AG08396 (cell line): ENCODE data around the gene PLCB3.

Source experiments
- DNase-seq: peaks from one replicate; pipeline ENCODE4 v3.0.0; 2012; ENCODE audit warnings: low spot score, mixed read lengths

Gene PLCB3

DNA sequence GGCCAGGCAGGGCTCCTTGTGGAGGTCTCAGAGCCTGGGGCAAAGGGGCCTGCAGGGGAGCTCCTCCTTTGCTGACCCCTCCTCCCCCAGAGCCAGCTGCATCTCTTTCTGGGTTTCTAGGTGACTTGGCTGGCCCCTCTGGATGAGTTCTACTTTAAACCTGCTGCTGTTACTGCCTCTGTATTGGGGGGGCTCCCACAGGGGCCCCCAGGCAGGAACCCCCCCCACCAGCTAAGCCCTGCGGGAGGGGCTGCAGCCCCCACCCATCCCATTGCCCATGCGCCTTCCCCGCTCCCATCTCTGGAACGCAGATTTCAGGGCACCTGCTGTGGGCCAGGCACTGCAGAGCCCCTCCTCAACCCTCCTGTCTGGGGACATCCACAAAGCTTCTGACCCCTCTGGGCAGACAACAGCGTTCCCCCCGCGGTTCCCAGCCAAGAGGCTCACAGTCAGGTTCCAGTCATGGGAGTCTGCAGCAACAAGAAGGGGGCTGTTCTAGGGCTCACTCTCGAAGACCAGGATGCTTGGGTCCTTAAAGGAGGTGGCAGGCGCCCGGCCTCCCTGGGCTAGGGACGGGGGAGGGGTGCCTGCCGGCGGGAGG, 815 bp upstream of the PLCB3 start:
- DNase-seq, result no peak

GRCh38 chr11:64251753-64252002, 348 bp downstream of the PLCB3 start:
- no peak for DNase-seq

- DNase-seq, result peak; percentile 78
These were observed 908 bp downstream of the PLCB3 start for GRCh38 chr11:64252003-64252872.

DNA sequence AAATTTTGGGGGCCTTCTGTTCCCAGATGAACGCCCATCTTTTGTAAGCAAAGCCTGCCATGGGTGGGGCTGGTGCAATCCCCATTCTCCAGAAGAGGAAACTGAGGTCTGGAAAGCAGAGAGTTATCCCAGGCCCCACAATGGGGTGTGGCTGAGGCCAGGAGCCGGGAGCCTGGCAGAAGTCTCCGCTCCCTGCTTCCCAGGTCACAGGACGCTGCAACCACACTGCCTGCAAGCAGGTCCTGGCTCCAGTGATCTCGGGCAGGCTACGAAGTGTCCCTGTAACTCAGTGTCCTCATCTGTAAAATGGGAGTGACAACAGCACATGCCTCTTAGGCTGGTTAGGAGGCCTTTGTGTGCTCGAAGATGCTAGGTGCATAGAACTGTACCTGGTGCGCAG, 1.7 kb downstream of the PLCB3 start:
- no peak for DNase-seq

GRCh38 chr11:64253481-64253880, 2.2 kb downstream of the PLCB3 start:
- peak; percentile 57 for DNase-seq

DNA sequence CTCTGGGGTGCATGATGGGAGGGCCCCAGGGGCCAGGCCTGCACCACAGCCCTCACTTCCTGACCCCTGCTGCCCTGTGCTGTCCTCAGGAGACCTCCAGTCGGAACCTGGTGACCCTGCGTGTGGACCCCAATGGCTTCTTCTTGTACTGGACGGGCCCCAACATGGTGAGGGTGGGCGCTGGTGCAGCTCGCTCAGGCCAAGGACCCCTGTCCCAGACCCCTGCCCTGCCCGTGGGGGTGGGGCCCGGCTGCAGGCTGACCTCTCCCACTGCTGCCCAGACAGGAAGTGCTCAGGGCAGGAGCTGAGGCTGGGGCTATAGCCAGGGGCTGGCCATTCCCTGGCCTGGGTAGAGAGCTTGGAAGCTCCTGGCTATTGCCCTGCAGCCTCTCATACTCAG, 3.0 kb downstream of the PLCB3 start:
- DNase-seq, result no peak

DNA sequence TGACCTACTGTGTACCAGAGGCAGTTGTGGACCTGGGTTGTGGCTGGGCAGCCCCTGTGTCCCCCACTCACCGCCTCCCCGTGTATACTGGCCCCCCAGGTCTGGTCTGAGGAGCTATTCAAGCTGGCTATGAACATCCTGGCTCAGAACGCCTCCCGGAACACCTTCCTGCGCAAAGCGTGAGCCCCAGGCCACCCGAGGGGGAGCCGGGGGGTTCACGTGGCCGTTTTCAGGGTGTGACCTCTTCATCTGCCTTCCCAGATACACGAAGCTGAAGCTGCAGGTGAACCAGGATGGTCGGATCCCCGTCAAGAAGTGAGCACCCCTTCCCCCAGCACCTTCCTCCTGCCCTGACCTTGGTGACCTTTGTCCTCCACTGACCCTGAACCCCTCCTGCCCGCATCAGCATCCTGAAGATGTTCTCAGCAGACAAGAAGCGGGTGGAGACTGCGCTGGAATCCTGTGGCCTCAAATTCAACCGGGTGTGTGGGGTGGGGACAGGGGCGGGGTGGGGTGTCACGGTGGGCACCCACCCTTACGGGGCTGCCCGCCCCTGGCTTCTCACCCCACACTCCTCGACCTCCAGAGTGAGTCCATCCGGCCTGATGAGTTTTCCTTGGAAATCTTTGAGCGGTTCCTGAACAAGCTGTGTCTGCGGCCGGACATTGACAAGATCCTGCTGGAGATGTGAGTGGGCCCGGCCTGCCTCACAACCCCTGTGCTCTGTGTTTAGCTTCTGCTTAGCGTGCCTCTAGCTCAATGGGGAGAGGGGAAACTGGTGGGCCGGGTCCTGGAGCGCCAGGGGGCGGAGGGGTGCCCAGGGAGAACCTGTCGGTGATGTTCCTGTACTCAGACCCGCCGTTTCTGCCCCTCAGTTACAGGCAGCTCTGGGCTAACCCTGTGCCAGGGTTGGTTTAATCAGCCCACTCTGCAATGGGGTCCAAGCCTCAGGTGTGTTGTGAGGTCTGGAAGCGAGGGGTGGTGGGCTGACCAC, 4.1 kb downstream of the PLCB3 start:
- DNase-seq, result no peak

DNA sequence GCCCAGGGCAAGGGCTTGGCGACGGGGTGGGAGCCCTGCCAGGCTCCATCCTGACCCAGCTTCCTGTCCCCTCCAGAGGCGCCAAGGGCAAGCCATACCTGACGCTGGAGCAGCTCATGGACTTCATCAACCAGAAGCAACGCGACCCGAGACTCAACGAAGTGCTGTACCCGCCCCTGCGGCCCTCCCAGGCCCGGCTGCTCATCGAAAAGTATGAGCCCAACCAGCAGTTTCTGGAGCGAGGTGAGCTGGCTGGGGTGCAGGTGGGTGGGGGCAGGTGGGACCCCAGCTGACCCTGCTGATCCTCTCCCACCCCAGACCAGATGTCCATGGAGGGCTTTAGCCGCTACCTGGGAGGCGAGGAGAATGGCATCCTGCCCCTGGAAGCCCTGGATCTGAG, 5.0 kb downstream of the PLCB3 start:
- DNase-seq, result no peak

DNA sequence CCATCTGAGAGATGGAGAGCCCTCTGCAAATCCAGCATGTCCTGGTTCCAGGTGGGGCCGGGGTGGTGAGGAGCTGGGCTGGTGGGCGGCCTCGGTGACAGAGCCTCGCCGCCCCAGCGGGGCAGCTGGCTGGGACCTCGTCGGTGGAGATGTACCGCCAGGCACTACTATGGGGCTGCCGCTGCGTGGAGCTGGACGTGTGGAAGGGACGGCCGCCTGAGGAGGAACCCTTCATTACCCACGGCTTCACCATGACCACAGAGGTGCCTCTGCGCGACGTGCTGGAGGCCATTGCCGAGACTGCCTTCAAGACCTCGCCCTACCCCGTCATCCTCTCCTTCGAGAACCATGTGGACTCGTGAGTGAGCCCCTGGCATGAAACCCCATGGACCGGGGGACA, 7.0 kb downstream of the PLCB3 start:
- DNase-seq, result no peak

GRCh38 chr11:64258946-64259532, 7.7 kb downstream of the PLCB3 start:
- no peak for DNase-seq

DNA sequence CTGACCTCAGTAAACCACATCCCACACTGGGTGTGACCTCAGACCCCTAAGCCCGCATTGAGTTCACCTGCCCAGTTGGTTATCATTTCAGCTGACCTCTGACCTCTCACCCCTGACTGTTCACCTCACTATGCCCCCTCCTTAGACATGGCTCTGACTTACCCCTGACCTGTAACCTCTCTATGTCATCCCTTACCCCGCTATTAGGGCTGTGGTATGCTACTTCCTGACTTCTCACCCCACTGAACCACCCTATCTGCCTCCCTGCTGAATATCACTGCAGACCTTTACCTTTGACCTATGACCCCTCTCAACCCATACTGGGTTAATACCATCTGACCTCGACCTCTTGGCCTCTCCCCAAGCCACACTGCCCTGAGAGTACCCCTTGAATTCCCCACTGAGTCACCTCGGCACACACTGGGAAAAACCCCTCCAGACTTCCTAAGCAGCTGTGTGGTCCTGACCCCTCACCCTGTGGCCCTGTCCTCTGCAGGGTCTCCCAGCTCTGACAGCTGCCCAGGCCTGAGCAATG, 8.3 kb downstream of the PLCB3 start:
- no peak for DNase-seq

GRCh38 chr11:64260147-64260708, 8.9 kb downstream of the PLCB3 start:
- no peak for DNase-seq

- no peak for DNase-seq
These were observed 10.3 kb downstream of the PLCB3 start for GRCh38 chr11:64261556-64262080.

GRCh38 chr11:64262271-64263002, 11.1 kb downstream of the PLCB3 start:
- DNase-seq, result no peak

- peak; percentile 37 for DNase-seq
These were observed 12.0 kb downstream of the PLCB3 start for GRCh38 chr11:64263021-64263946.

- DNase-seq, result no peak
These were observed 12.6 kb downstream of the PLCB3 start for GRCh38 chr11:64263947-64264317.

- DNase-seq, result no peak
These were observed 13.1 kb downstream of the PLCB3 start for GRCh38 chr11:64264371-64264852.

DNA sequence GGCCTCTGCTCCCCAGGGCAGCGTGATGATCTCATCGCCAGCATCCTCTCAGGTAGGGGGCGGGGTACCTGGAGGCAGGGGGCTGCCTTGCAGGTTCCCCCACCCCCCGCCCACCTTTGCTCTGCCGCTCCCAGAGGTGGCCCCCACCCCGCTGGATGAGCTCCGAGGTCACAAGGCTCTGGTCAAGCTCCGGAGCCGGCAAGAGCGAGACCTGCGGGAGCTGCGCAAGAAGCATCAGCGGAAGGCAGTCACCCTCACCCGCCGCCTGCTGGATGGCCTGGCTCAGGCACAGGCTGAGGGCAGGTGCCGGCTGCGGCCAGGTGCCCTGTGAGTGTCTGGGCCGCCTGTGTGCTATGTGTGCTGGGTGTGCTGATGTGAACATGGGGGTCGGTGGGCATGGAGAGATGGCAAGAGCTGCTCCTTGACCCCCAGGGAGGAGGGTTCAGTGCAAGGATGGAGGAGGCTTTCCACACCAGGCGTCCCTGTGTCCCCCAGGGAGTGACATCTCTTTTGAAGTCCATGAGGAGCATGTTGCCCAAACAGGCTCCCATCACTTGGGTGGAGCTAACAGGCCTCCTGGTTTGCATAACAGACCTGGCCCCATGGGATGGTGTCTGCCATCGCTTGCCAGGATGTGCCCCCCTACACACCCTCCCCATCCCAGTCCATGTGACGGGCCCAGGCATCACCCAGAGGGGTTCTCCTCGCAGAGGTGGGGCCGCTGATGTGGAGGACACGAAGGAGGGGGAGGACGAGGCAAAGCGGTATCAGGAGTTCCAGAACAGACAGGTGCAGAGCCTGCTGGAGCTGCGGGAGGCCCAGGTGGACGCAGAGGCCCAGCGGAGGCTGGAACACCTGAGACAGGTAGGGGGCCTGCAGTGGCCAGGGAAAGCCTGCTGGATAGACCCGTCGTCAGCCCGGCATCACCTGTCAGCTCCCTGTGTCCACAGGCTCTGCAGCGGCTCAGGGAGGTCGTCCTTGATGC, 14.1 kb downstream of the PLCB3 start:
- DNase-seq, result no peak
